Type B pancreatic cell (in vitro differentiated cells): ENCODE measurements around the gene ACTL8. TPM values are rescaled to one million over a fixed set of nuclear protein-coding genes. Genes with fewer than 3 reads are reported as not detected.
"Not testable (repeated sequence)": the region's sequence is repeated elsewhere in the genome, so short reads cannot be mapped to it uniquely, and the experiment has no call there.

Experiments
- DNase-seq: peaks from one replicate; pipeline ENCODE4 v3.0.0; 2021; ENCODE audit warnings: mixed read lengths; ENCODE audit not compliant: unreplicated experiment; ENCODE audit errors: extremely low spot score
- H3K27ac Mint-ChIP-seq: 2 replicates; pipeline ENCODE4 v1.8.0; 2021; ENCODE audit warnings: mild to moderate bottlenecking, mixed read lengths
- H3K27me3 Mint-ChIP-seq: 2 replicates; pipeline ENCODE4 v1.8.0; 2021; ENCODE audit warnings: mixed read lengths
- H3K36me3 Mint-ChIP-seq: 2 replicates; pipeline ENCODE4 v1.8.0; 2021; ENCODE audit warnings: mixed read lengths
- H3K4me1 Mint-ChIP-seq: one replicate; pipeline ENCODE4 v1.8.0; 2021; ENCODE audit warnings: mixed read lengths; ENCODE audit not compliant: unreplicated experiment
- H3K4me3 Mint-ChIP-seq: 2 replicates; pipeline ENCODE4 v1.8.0; 2021; ENCODE audit warnings: mild to moderate bottlenecking, mixed read lengths
- H3K9me3 Mint-ChIP-seq: 2 replicates; pipeline ENCODE4 v1.8.0; 2021; ENCODE audit warnings: mixed read lengths
- total RNA-seq: library from RNA; stranded (reverse); gene quantifications from 2 replicates; pipeline ENCODE4 v1.2.1, GENCODE V29; 2021; ENCODE audit warnings: low replicate concordance
- TF ChIP-seq, protein P1 (sequence below): fragments of 200-600 bp; sonication (generic); conservative IDR thresholded peaks from 2 replicates; pipeline ENCODE4 v1.5.0; 2021; ENCODE audit warnings: antibody characterized with exemption, mild to moderate bottlenecking

ACTL8 gene
- total RNA-seq, 1 donor from 2014 or later, result 0.22 TPM

DNA sequence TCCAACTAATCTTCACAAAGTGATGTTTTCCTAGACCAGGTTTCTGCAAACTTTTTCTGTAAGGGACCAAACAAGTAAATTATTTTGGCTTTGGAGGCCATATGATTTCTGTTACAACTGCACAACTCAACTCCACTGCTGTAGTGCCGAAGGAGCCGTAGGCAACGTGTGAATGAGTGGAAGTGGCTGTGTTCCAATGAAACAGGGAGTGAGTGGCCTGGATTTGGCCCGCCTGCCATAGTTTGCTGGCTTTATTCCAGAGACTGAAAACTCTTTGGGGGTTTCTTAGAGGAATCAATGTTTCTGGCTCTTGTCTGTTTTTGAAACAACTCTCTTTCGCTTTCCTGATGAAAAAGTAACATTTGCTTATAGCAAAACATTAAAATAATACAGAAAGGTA, 12.6 kb upstream of the ACTL8 start:
- Mint-ChIP-seq H3K27me3 (peaks cover 24% of the 10 kb centered on the region), H3K9me3 (no peaks in the 10 kb centered on the region), H3K4me3 (no peak overlapping the region), H3K36me3 (no peaks in the 10 kb centered on the region), H3K4me1 (peaks cover 7% of the 10 kb centered on the region), H3K27ac (no peak overlapping the region)
- DNase-seq, result no peak
- TF ChIP-seq, protein P1, sequence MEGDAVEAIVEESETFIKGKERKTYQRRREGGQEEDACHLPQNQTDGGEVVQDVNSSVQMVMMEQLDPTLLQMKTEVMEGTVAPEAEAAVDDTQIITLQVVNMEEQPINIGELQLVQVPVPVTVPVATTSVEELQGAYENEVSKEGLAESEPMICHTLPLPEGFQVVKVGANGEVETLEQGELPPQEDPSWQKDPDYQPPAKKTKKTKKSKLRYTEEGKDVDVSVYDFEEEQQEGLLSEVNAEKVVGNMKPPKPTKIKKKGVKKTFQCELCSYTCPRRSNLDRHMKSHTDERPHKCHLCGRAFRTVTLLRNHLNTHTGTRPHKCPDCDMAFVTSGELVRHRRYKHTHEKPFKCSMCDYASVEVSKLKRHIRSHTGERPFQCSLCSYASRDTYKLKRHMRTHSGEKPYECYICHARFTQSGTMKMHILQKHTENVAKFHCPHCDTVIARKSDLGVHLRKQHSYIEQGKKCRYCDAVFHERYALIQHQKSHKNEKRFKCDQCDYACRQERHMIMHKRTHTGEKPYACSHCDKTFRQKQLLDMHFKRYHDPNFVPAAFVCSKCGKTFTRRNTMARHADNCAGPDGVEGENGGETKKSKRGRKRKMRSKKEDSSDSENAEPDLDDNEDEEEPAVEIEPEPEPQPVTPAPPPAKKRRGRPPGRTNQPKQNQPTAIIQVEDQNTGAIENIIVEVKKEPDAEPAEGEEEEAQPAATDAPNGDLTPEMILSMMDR, result no peak

DNA sequence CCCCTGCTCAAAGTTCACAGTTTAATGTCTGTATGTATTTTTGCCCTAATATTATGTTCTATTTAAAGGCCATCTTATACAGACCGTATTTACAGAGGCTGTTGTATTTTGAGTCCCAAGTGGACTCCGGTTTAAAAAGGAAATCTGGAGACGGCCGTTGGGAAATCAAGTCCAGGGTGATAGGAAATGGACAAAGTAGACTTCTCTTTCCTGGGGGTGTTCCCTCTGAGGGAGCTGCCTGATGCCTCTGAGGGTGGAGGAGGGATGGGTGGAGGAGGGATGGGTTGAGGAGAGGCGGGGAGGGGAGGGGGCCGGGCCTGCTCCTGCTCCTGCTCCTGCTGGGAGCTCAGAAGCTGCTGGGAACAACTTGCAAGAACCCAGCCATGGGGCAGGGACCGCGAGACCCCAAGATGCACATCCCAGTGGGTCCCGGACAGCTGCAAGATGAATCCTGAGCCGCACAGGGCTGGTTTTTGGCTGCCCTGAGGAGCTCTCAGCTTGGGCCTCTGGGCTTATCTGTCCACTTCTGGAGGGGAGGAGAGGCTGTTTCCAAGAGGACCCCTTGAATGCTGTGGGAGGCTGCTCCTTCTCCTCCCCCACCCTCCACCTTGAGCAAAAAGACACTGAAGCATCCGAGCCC, 12.0 kb upstream of the ACTL8 start:
- Mint-ChIP-seq H3K27ac (no peak overlapping the region), H3K4me1 (peaks cover 7% of the 10 kb centered on the region), H3K36me3 (no peaks in the 10 kb centered on the region), H3K4me3 (no peak overlapping the region), H3K27me3 (peaks cover 24% of the 10 kb centered on the region), H3K9me3 (no peaks in the 10 kb centered on the region)
- TF ChIP-seq, protein P1, result no peak
- no peak for DNase-seq

DNA sequence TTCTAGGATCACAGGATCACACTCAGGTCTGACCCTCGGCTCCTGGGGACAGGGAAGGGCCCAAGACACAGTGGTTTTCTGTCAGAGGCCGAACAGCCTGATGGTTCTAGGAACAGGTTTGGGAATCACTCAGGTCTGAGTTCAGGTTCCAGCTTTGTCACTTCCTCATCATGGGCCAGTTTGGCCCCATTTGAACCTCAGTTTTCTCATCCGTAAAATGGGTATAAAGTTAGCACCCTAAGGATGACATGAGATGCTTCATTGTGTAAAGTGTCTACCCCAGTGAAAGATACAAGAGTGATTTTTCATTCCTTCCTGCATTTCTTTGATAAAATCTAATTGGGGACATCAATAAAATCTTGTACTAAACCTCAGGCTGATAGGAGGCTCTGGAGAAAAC, 11.2 kb upstream of the ACTL8 start:
- H3K9me3 Mint-ChIP-seq, result no peaks in the 10 kb centered on the region
- no peaks in the 10 kb centered on the region for H3K36me3 Mint-ChIP-seq
- H3K27me3 Mint-ChIP-seq, result peaks cover 24% of the 10 kb centered on the region
- DNase-seq, result no peak
- TF ChIP-seq, protein P1, result no peak
- H3K4me3 Mint-ChIP-seq, result no peak overlapping the region
- no peak overlapping the region for H3K27ac Mint-ChIP-seq
- H3K4me1 Mint-ChIP-seq, result peaks cover 7% of the 10 kb centered on the region

DNA sequence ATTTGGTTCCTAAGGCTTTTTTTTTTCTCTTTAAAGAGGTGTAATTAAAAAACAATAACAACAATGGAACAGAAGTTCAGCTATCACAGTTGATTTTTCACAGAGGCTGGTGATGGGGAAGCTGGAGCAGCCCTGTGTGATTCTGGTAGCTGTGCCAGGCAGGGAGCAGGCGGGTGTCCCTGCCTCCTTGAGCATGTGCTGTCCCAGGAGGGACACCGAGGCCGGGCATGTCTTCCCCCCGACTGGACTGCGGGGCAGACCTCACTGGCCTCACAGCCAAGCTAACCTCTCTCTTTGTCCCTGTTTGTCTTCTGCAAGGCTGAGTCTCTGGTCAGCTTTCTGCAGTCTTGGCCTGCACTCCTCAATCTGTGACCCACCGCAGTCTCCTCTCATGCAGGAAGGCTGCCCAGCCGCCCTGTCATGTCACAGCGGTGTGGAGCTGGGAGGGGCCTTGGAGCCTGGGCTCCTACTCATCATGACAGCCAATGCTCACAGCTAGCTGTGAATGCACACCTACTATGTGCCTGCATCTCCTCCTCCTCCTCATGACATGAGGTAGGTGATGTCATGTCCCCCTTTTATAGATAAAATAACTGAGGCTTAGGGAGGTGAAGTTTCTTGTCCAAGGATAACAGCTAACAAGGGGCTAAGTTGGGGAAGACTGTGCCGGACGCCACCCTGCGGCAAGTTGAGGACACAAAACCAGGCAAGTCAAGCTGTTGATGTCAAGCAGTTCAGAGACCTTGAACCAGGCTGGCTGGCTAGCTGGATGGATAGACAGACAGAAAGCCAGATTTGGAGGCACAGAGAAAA, 10.3 kb upstream of the ACTL8 start:
- Mint-ChIP-seq H3K27me3 (peaks cover 24% of the 10 kb centered on the region), H3K4me1 (peaks cover 7% of the 10 kb centered on the region), H3K27ac (no peak overlapping the region), H3K36me3 (no peaks in the 10 kb centered on the region), H3K9me3 (no peaks in the 10 kb centered on the region), H3K4me3 (no peak overlapping the region)
- no peak for DNase-seq
- TF ChIP-seq, protein P1, result no peak

DNA sequence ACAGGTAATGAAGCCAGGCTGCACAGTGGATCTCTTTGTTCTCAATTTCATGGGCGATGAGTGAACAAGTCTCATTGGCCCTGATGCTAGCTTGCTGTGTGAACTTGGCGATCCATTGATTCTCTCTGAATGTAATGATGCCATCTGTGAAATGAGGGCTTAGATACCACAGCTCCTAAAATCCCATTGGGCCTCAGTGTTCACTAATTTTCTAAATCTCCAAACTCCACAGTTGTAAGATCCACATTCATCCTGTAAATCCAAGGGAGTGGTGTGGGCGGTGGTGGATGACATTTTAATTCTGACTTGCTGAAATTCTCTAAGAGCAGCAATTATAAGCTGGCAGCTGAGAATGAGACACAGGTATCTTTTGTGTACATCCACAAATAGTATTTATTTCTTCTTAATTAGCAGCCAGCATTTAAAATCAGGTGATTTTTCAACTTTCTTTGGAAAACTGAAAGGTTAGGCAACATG, 9.6 kb upstream of the ACTL8 start:
- Mint-ChIP-seq H3K9me3 (no peaks in the 10 kb centered on the region), H3K27me3 (peaks cover 22% of the 10 kb centered on the region), H3K4me1 (peaks cover 7% of the 10 kb centered on the region), H3K4me3 (no peak overlapping the region), H3K27ac (no peak overlapping the region), H3K36me3 (no peaks in the 10 kb centered on the region)
- no peak for DNase-seq
- TF ChIP-seq, protein P1, result no peak

DNA sequence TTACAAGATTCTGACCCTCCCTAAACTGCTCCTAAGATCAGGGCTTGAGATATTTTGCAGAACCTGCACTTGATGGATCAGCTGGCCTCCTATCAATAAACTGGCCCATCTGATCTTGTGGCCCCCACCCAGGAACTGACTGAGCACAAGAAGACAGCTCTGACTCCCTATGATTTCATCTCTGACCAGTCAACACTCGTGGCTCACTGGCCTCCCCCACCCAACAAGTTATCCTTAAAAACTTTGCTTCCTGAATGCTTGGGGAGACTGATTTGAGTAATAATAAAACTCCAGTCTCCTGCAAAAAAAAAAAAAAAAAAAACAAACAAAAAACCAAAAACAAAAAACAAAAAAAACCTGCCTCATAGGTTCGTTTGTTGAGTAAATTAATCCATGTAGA, 8.9 kb upstream of the ACTL8 start:
- not testable (repeated sequence) for H3K4me1 Mint-ChIP-seq, H3K9me3 Mint-ChIP-seq, H3K27ac Mint-ChIP-seq, DNase-seq, H3K4me3 Mint-ChIP-seq, H3K36me3 Mint-ChIP-seq
- peaks cover 17% of the 10 kb centered on the region for H3K27me3 Mint-ChIP-seq
